ENCODE data around the gene HMGN2. TPM values are rescaled to one million over a fixed set of nuclear protein-coding genes. Genes with fewer than 3 reads are reported as not detected.

HMGN2 gene
- total and polyA plus RNA-seq, 10 of the 15 experiments (the other 5 are each of a cell fraction or from before 2014, with no cell fraction given), result 249 to 2,682 (median 694) TPM

GRCh38 chr1:26472320-26472900, at the start of gene HMGN2 (continued):
- TF ChIP-seq EZH2 (IDR thresholded peaks at IDR 0.05; ENCODE audit: borderline replicate concordance, control insufficient read depth, low read depth, low read length) (no peak), MXI1 (IDR thresholded peaks at IDR 0.05; ENCODE audit: low read depth, low read length) (no peak), ATF3 (IDR thresholded peaks at IDR 0.05; ENCODE audit: borderline replicate concordance, extremely low read depth, low read depth, low read length) (peak; percentile 77; the same call in 1 of the 2 replicates), HDAC2 (IDR thresholded peaks at IDR 0.05) (no peak), JUNB (IDR thresholded peaks at IDR 0.05) (no peak), CBX3 (IDR thresholded peaks at IDR 0.05; ENCODE audit: borderline replicate concordance, low read depth) (no peak), ZNF622 (IDR thresholded peaks at IDR 0.05) (no peak), E4F1 (IDR thresholded peaks at IDR 0.05; ENCODE audit: borderline replicate concordance, partially characterized antibody) (no peak), ZNF217 (IDR thresholded peaks at IDR 0.05) (0 out of 2 replicates have a peak, but pooled peaks have one; percentile 35), PAX5 (IDR thresholded peaks at IDR 0.05; ENCODE audit: borderline replicate concordance, low read depth, low read length) (no peak), ESRRA (IDR thresholded peaks at IDR 0.05; ENCODE audit: low read length) (no peak), KLF5 (IDR thresholded peaks at IDR 0.05; ENCODE audit: partially characterized antibody) (peak; percentile 82), MYC (IDR thresholded peaks at IDR 0.05; ENCODE audit: insufficient read depth, insufficient read length, insufficient replicate concordance, low read length, severe bottlenecking) (no peak), ZZZ3 (IDR thresholded peaks at IDR 0.05; ENCODE audit: control insufficient read depth, insufficient read length, low read depth) (no peak), TARDBP (IDR thresholded peaks at IDR 0.05; ENCODE audit: borderline replicate concordance) (no peak), RB1 (IDR thresholded peaks at IDR 0.05; ENCODE audit: borderline replicate concordance) (peak; percentile 37; the same call in 1 of the 2 replicates), HDGF (IDR thresholded peaks at IDR 0.05) (no peak)
- TF ChIP-seq, protein P1, sequence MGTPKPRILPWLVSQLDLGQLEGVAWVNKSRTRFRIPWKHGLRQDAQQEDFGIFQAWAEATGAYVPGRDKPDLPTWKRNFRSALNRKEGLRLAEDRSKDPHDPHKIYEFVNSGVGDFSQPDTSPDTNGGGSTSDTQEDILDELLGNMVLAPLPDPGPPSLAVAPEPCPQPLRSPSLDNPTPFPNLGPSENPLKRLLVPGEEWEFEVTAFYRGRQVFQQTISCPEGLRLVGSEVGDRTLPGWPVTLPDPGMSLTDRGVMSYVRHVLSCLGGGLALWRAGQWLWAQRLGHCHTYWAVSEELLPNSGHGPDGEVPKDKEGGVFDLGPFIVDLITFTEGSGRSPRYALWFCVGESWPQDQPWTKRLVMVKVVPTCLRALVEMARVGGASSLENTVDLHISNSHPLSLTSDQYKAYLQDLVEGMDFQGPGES (IDR thresholded peaks at IDR 0.05), result no peak
- TF ChIP-seq, protein P2, sequence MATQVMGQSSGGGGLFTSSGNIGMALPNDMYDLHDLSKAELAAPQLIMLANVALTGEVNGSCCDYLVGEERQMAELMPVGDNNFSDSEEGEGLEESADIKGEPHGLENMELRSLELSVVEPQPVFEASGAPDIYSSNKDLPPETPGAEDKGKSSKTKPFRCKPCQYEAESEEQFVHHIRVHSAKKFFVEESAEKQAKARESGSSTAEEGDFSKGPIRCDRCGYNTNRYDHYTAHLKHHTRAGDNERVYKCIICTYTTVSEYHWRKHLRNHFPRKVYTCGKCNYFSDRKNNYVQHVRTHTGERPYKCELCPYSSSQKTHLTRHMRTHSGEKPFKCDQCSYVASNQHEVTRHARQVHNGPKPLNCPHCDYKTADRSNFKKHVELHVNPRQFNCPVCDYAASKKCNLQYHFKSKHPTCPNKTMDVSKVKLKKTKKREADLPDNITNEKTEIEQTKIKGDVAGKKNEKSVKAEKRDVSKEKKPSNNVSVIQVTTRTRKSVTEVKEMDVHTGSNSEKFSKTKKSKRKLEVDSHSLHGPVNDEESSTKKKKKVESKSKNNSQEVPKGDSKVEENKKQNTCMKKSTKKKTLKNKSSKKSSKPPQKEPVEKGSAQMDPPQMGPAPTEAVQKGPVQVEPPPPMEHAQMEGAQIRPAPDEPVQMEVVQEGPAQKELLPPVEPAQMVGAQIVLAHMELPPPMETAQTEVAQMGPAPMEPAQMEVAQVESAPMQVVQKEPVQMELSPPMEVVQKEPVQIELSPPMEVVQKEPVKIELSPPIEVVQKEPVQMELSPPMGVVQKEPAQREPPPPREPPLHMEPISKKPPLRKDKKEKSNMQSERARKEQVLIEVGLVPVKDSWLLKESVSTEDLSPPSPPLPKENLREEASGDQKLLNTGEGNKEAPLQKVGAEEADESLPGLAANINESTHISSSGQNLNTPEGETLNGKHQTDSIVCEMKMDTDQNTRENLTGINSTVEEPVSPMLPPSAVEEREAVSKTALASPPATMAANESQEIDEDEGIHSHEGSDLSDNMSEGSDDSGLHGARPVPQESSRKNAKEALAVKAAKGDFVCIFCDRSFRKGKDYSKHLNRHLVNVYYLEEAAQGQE (IDR thresholded peaks at IDR 0.05; ENCODE audit: low read depth, low read length), result no peak
- TF ChIP-seq, protein P3, sequence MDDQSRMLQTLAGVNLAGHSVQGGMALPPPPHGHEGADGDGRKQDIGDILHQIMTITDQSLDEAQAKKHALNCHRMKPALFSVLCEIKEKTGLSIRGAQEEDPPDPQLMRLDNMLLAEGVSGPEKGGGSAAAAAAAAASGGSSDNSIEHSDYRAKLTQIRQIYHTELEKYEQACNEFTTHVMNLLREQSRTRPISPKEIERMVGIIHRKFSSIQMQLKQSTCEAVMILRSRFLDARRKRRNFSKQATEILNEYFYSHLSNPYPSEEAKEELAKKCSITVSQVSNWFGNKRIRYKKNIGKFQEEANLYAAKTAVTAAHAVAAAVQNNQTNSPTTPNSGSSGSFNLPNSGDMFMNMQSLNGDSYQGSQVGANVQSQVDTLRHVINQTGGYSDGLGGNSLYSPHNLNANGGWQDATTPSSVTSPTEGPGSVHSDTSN (IDR thresholded peaks at IDR 0.05; ENCODE audit: insufficient replicate concordance, low read depth, low read length), result no peak
- TF ChIP-seq, protein P4, sequence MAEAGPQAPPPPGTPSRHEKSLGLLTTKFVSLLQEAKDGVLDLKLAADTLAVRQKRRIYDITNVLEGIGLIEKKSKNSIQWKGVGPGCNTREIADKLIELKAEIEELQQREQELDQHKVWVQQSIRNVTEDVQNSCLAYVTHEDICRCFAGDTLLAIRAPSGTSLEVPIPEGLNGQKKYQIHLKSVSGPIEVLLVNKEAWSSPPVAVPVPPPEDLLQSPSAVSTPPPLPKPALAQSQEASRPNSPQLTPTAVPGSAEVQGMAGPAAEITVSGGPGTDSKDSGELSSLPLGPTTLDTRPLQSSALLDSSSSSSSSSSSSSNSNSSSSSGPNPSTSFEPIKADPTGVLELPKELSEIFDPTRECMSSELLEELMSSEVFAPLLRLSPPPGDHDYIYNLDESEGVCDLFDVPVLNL (IDR thresholded peaks at IDR 0.05; ENCODE audit: low read depth, low read length), result no peak
